Measurements from ENCODE around the gene FAM83G. TPM values are rescaled to one million over a fixed set of nuclear protein-coding genes. Genes with fewer than 3 reads are reported as not detected.

FAM83G gene

Small RNA genes within 50 kb of the gene (small RNA-seq; reads per million reads assigned to genes)
- gene AC090286.3 (ENCODE audit: insufficient read depth): not detected
- not detected for gene RF00324 (ENCODE audit: insufficient read depth)
